HCT116 (cell line): ENCODE data around the gene SLC22A4. TPM values are rescaled to one million over a fixed set of nuclear protein-coding genes. Genes with fewer than 3 reads are reported as not detected.

Source experiments
- ATAC-seq: fragments of 200-7000 bp; cut with Tn5 transposase; 2 replicates; pipeline ENCODE4 v1.9.1; 2020; ENCODE audit warnings: mild to moderate bottlenecking, moderate library complexity
- BruUV-seq: library from RNA; stranded (reverse); fragments of 400-500 nt; replicated peaks from 2 replicates; lab custom pipeline; 2021; lab: Mats Ljungman, UMichigan
- CTCF ChIA-PET: fragments of 300-600 bp; sonication (Branson Sonifier 250); formaldehyde crosslinking; loops from one replicate; lab custom pipeline; 2021; ENCODE audit warnings: antibody characterized with exemption; lab: Charles Lee
- POLR2A ChIA-PET: fragments of 300-600, 350-600 bp; sonication (Branson Sonifier 250); formaldehyde crosslinking; loops from one replicate; lab custom pipeline; 2021; ENCODE audit warnings: antibody characterized with exemption; lab: Charles Lee
- RAD21 ChIA-PET, 2 experiments: fragments of 300-600 bp; sonication (Branson Sonifier 250); formaldehyde crosslinking; loops; one replicate each; lab custom pipeline; 2023; ENCODE audit warnings: low total read pairs in 2 of 2; ENCODE audit not compliant: uncharacterized antibody in 2 of 2, unreplicated experiment in 2 of 2, low non-redundant PET in 1 of 2; lab: Charles Lee
- DNase-seq: peaks from one replicate; pipeline ENCODE4 v3.0.0-alpha.2; 2010; ENCODE audit warnings: low read depth, low spot score
- H2AFZ ChIP-seq: fragments of 200-600 bp; shearing (Covaris generic), sonication (generic); 2 replicates; pipeline ENCODE4 v1.6.1; 2017; ENCODE audit warnings: low read depth, mixed run types, mixed read lengths, antibody characterized with exemption, low read length; ENCODE audit not compliant: poor library complexity, severe bottlenecking
- H3K27ac ChIP-seq: 2 replicates; pipeline ENCODE4 v1.5.1; 2012; ENCODE audit warnings: low read depth, low read length
- H3K27me3 ChIP-seq: fragments of 200-600 bp; sonication (generic); 2 replicates; pipeline ENCODE4 v1.6.1; 2016; ENCODE audit warnings: mixed run types, low read length, mixed read lengths; ENCODE audit not compliant: insufficient read depth
- H3K36me3 ChIP-seq, 2 experiments: fragments of 200-500 bp in 1 of 2; fragments of 200-600 bp in 1 of 2; sonication (Bioruptor generic) in 1 of 2; sonication (generic) in 1 of 2; 2 replicates each; pipeline versions ENCODE4 v1.5.1 to v1.6.1; 2014 to 2016; ENCODE audit warnings: low read length in 2 of 2, inconsistent platforms in 1 of 2, mixed read lengths in 1 of 2, mixed run types in 1 of 2; ENCODE audit not compliant: insufficient read depth in 2 of 2, control insufficient read depth in 1 of 2
- H3K4me1 ChIP-seq, 2 experiments: fragments of 200-600 bp in 1 of 2; sonication (generic) in 1 of 2; 2 replicates each; pipeline versions ENCODE4 v1.5.1 to v1.6.1; 2012 to 2017; ENCODE audit warnings: low read length in 2 of 2, inconsistent platforms in 1 of 2, mild to moderate bottlenecking in 1 of 2, mixed read lengths in 1 of 2, mixed run types in 1 of 2, moderate library complexity in 1 of 2; ENCODE audit not compliant: insufficient read depth in 2 of 2, control insufficient read depth in 1 of 2
- H3K4me2 ChIP-seq: fragments of 200-600 bp; sonication (generic); 2 replicates; pipeline ENCODE4 v1.6.1; 2017; ENCODE audit warnings: mixed run types, low read length, mixed read lengths
- H3K4me3 ChIP-seq, 2 experiments: fragments of 200-600 bp in 1 of 2; sonication (generic) in 1 of 2; replicated peaks in 1 of 2; 2 replicates each; pipeline ENCODE4 v1.5.1; 2011 to 2016; ENCODE audit warnings: low read length in 2 of 2, control low read depth in 1 of 2, low read depth in 1 of 2, mild to moderate bottlenecking in 1 of 2, mixed read lengths in 1 of 2, mixed run types in 1 of 2
- H3K79me2 ChIP-seq: fragments of 200-600 bp; sonication (generic); 2 replicates; pipeline ENCODE4 v1.6.1; 2017; ENCODE audit warnings: mild to moderate bottlenecking, mixed run types, low read length, moderate library complexity, mixed read lengths; ENCODE audit not compliant: insufficient read depth
- H3K9ac ChIP-seq: fragments of 200-600 bp; sonication (generic); 2 replicates; pipeline ENCODE4 v1.6.1; 2016; ENCODE audit warnings: low read length, mixed read lengths
- H3K9me2 ChIP-seq: fragments of 200-600 bp; sonication (generic), shearing (Covaris generic); 2 replicates; pipeline ENCODE4 v1.6.1; 2017; ENCODE audit warnings: mixed run types, mild to moderate bottlenecking, moderate library complexity; ENCODE audit not compliant: insufficient read depth
- H3K9me3 ChIP-seq, 2 experiments: fragments of 200-500 bp in 1 of 2; fragments of 200-600 bp in 1 of 2; sonication (Bioruptor generic) in 1 of 2; sonication (generic) in 1 of 2; 2 replicates each; pipeline ENCODE4 v1.6.1; 2014 to 2017; ENCODE audit warnings: low read length in 2 of 2, mixed read lengths in 2 of 2, inconsistent platforms in 1 of 2, low read depth in 1 of 2, mild to moderate bottlenecking in 1 of 2, mixed run types in 1 of 2, moderate library complexity in 1 of 2; ENCODE audit not compliant: control insufficient read depth in 1 of 2, insufficient read depth in 1 of 2
- H4K20me1 ChIP-seq: fragments of 200-600 bp; sonication (generic), shearing (Covaris generic); 2 replicates; pipeline ENCODE4 v1.6.1; 2017; ENCODE audit warnings: mixed run types, mild to moderate bottlenecking, moderate library complexity; ENCODE audit not compliant: insufficient read depth
- ATF3 ChIP-seq: IDR thresholded peaks from 2 replicates; pipeline ENCODE4 v1.6.1; 2012
- CBX3 ChIP-seq: IDR thresholded peaks from 2 replicates; pipeline ENCODE4 v1.6.1; 2012; ENCODE audit warnings: low read depth
- CEBPB ChIP-seq: IDR thresholded peaks from 2 replicates; pipeline ENCODE4 v1.6.1; 2012; ENCODE audit warnings: low read depth
- CTCF ChIP-seq, 3 experiments: fragments of 200-600 bp in 1 of 3; sonication (generic) in 1 of 3; IDR thresholded peaks in 2 of 3; conservative IDR thresholded peaks in 1 of 3; 2 replicates each; pipeline ENCODE4 v1.5.1; 2012 to 2017; ENCODE audit warnings: low read depth in 2 of 3, low read length in 2 of 3, antibody characterized with exemption in 1 of 3, borderline replicate concordance in 1 of 3, control low read depth in 1 of 3, mild to moderate bottlenecking in 1 of 3, mixed read lengths in 1 of 3, mixed run types in 1 of 3, moderate library complexity in 1 of 3; ENCODE audit not compliant: insufficient read depth in 1 of 3
- ELF1 ChIP-seq: IDR thresholded peaks from 2 replicates; pipeline ENCODE4 v1.6.1; 2012; ENCODE audit warnings: low read depth, borderline replicate concordance
- EZH2 ChIP-seq: fragments of 200-600 bp; sonication (generic); IDR thresholded peaks from 2 replicates; pipeline ENCODE4 v1.6.1; 2017; ENCODE audit warnings: antibody characterized with exemption, mixed run types
- EZH2phosphoT487 ChIP-seq: fragments of 200-600 bp; IDR thresholded peaks from 2 replicates; pipeline ENCODE4 v1.6.1; 2018; ENCODE audit warnings: antibody characterized with exemption, borderline replicate concordance
- FOSL1 ChIP-seq: IDR thresholded peaks from 2 replicates; pipeline ENCODE4 v1.6.1; 2012; ENCODE audit warnings: low read depth
- MAX ChIP-seq: IDR thresholded peaks from 2 replicates; pipeline ENCODE4 v1.6.1; 2012
- POLR2AphosphoS5 ChIP-seq: IDR thresholded peaks from 2 replicates; pipeline ENCODE4 v1.6.1; 2011; ENCODE audit warnings: mild to moderate bottlenecking, low read depth, low read length, moderate library complexity
- SIN3A ChIP-seq: IDR thresholded peaks from 2 replicates; pipeline ENCODE4 v1.6.1; 2012; ENCODE audit warnings: low read depth
- SRF ChIP-seq: IDR thresholded peaks from 2 replicates; pipeline ENCODE4 v1.6.1; 2012; ENCODE audit warnings: low read depth
- YY1 ChIP-seq: IDR thresholded peaks from 2 replicates; pipeline ENCODE4 v1.6.1; 2011; ENCODE audit warnings: low read length, low read depth, moderate library complexity, mild to moderate bottlenecking; ENCODE audit not compliant: insufficient replicate concordance; ENCODE audit errors: extremely low read depth
- ZFX ChIP-seq: fragments of 450-650 bp; IDR thresholded peaks from 2 replicates; pipeline ENCODE4 v1.6.1; 2017
- ZNF274 ChIP-seq: fragments of 200-500 bp; sonication (Bioruptor generic); IDR thresholded peaks from 2 replicates; pipeline ENCODE4 v1.6.1; 2014; ENCODE audit warnings: mild to moderate bottlenecking, low read depth, low read length, inconsistent platforms
- intact Hi-C: fragments of 100-400 bp; cut with micrococcal nuclease; formaldehyde crosslinking; loops from 2 replicates; pipeline ENCODE4 v1.10.0; 2022
- total RNA-seq: library from RNA; stranded (reverse); gene quantifications from one replicate; pipeline ENCODE4 v1.2.1, GENCODE V29; 2021; ENCODE audit not compliant: unreplicated experiment

SLC22A4 gene
- total RNA-seq, 1 experiment from 2014 or later, result 0.59 TPM

- H3K79me2 ChIP-seq, result no peaks in the 10 kb centered on the region
- H3K9me3 ChIP-seq, result no peaks in the 10 kb centered on the region; a peak in 1 of 4 replicates
- H2AFZ ChIP-seq, result no peak overlapping the region
- no peak overlapping the region for H3K4me2 ChIP-seq
- no peak overlapping the region for H3K27ac ChIP-seq
- ChIA-PET RAD21 (no interaction called here), POLR2A (interaction anchor here (1.6 kb wide), 1 partner anchor 16 kb away, joined by 5 read pairs; the partner anchor contains the start of gene SLC22A4), CTCF (no interaction called here)
- no peaks in the 10 kb centered on the region for H3K36me3 ChIP-seq
- no peaks in the 10 kb centered on the region for H4K20me1 ChIP-seq
- H3K9ac ChIP-seq, result no peak overlapping the region
- no peaks in the 10 kb centered on the region for H3K9me2 ChIP-seq
- intact Hi-C loops, result loop anchor here (10.0 kb wide), 1 partner anchor 213 kb away; the partner anchor contains the start of gene IL3
- no TSS peak for BruUV-seq
- DNase-seq (no peak), ATAC-seq (peak; percentile 38; the same call in 1 of the 2 replicates)
- peaks cover 0 to 12% of the 10 kb centered on the region in 2 experiments; a peak in 1 of 4 replicates for H3K4me1 ChIP-seq
- TF ChIP-seq EZH2, result no peak
- no peak for TF ChIP-seq ELF1
- no peak for TF ChIP-seq SRF
- no peak for TF ChIP-seq MAX
- no peak for TF ChIP-seq CEBPB
- TF ChIP-seq SIN3A, result no peak
- H3K27me3 ChIP-seq, result no peaks in the 10 kb centered on the region
- H3K4me3 ChIP-seq, result no peak overlapping the region
These were observed 16.0 kb upstream of the SLC22A4 start for GRCh38 chr5:132277971-132278853.

- Histone ChIP-seq H3K4me2 (no peak overlapping the region), H2AFZ (no peak overlapping the region), H3K4me1 (peaks cover 0 to 6% of the 10 kb centered on the region in 2 experiments; a peak in 1 of 4 replicates), H3K9ac (no peak overlapping the region), H3K27me3 (no peaks in the 10 kb centered on the region), H3K79me2 (no peaks in the 10 kb centered on the region), H4K20me1 (no peaks in the 10 kb centered on the region), H3K9me2 (no peaks in the 10 kb centered on the region), H3K36me3 (no peaks in the 10 kb centered on the region), H3K27ac (no peak overlapping the region), H3K4me3 (no peak overlapping the region), H3K9me3 (no peaks in the 10 kb centered on the region; a peak in 1 of 4 replicates)
- ChIA-PET POLR2A (interaction anchor here (1.6 kb wide), 1 partner anchor 14 kb away, joined by 5 read pairs; the partner anchor contains the start of gene SLC22A4), CTCF (no interaction called here), RAD21 (no interaction called here)
- no peak for DNase-seq
- no peak for ATAC-seq
- intact Hi-C loops, result loop anchor here (10.0 kb wide), 1 partner anchor 215 kb away; the partner anchor contains the start of gene IL3
- BruUV-seq, result no TSS peak
- no peak for TF ChIP-seq YY1
- TF ChIP-seq CEBPB, result no peak
- no peak for TF ChIP-seq ATF3
- no peak for TF ChIP-seq ZFX
- TF ChIP-seq SRF, result no peak
- TF ChIP-seq POLR2AphosphoS5, result no peak
- TF ChIP-seq ZNF274, result no peak
- TF ChIP-seq CTCF (IDR thresholded peaks at IDR 0.05 in 2 of 3, conservative IDR thresholded peaks at IDR 0.05 in 1 of 3; ENCODE audit: borderline replicate concordance in 1 of 3, insufficient read depth in 1 of 3, low read depth in 2 of 3, low read length in 2 of 3), result no peak
- TF ChIP-seq CBX3, result no peak
- TF ChIP-seq FOSL1, result no peak
- TF ChIP-seq EZH2phosphoT487, result no peak
- TF ChIP-seq SIN3A, result no peak
These were observed 14.4 kb upstream of the SLC22A4 start for GRCh38 chr5:132279801-132280200.
